H9 (cell line): Measurements from ENCODE around the gene ISLR2. TPM values are rescaled to one million over a fixed set of nuclear protein-coding genes. Genes with fewer than 3 reads are reported as not detected.

Source experiments
- DNase-seq: peaks from one replicate; pipeline ENCODE4 v3.0.0-alpha.2; 2017
- H2AFZ ChIP-seq: one replicate; pipeline ENCODE4 v1.6.1; 2013; ENCODE audit warnings: mild to moderate bottlenecking, low read length, control low read depth, moderate library complexity
- H2AK5ac ChIP-seq: 2 replicates; pipeline ENCODE4 v1.6.1; 2013; ENCODE audit warnings: low read length, control low read depth, mixed read lengths; ENCODE audit not compliant: insufficient read length
- H2BK120ac ChIP-seq: one replicate; pipeline ENCODE4 v1.6.1; 2013; ENCODE audit warnings: low read depth, mild to moderate bottlenecking, low read length, control low read depth, inconsistent platforms; ENCODE audit not compliant: poor library complexity, severe bottlenecking
- H2BK12ac ChIP-seq: 2 replicates; pipeline ENCODE4 v1.6.1; 2013; ENCODE audit warnings: low read length, control low read depth, mixed read lengths, low read depth; ENCODE audit not compliant: insufficient read length
- H2BK15ac ChIP-seq: 2 replicates; pipeline ENCODE4 v1.6.1; 2013; ENCODE audit warnings: low read depth, low read length, control low read depth
- H2BK20ac ChIP-seq: one replicate; pipeline ENCODE4 v1.6.1; 2013; ENCODE audit warnings: low read depth, mild to moderate bottlenecking, low read length, control low read depth, inconsistent platforms; ENCODE audit not compliant: poor library complexity, severe bottlenecking
- H2BK5ac ChIP-seq: 2 replicates; pipeline ENCODE4 v1.6.1; 2013; ENCODE audit warnings: low read length, control low read depth, mixed read lengths; ENCODE audit not compliant: insufficient read length
- H3K14ac ChIP-seq: 2 replicates; pipeline ENCODE4 v1.6.1; 2013; ENCODE audit warnings: low read length, control low read depth; ENCODE audit not compliant: insufficient read depth
- H3K18ac ChIP-seq: 2 replicates; pipeline ENCODE4 v1.6.1; 2013; ENCODE audit warnings: low read depth, mild to moderate bottlenecking, mixed read lengths, low read length, control low read depth; ENCODE audit not compliant: insufficient read length
- H3K23ac ChIP-seq: 2 replicates; pipeline ENCODE4 v1.6.1; 2013; ENCODE audit warnings: low read length, control low read depth, mixed read lengths, low read depth; ENCODE audit not compliant: insufficient read length
- H3K23me2 ChIP-seq: 2 replicates; pipeline ENCODE4 v1.6.1; 2013; ENCODE audit warnings: low read depth, mild to moderate bottlenecking, mixed read lengths, low read length, control low read depth; ENCODE audit not compliant: insufficient read length, poor library complexity, severe bottlenecking
- H3K27ac ChIP-seq: 2 replicates; pipeline ENCODE4 v1.5.1; 2013; ENCODE audit warnings: low read length, control low read depth, mixed read lengths, low read depth; ENCODE audit not compliant: insufficient read length
- H3K27me3 ChIP-seq: 2 replicates; pipeline ENCODE4 v1.6.1; 2013; ENCODE audit warnings: low read length, control low read depth, inconsistent platforms; ENCODE audit not compliant: insufficient read depth
- H3K4ac ChIP-seq: 2 replicates; pipeline ENCODE4 v1.6.1; 2013; ENCODE audit warnings: low read depth, mild to moderate bottlenecking, control low read depth, inconsistent platforms, low read length, moderate library complexity
- H3K4me1 ChIP-seq: 2 replicates; pipeline ENCODE4 v1.6.1; 2013; ENCODE audit warnings: low read length, control low read depth, inconsistent platforms; ENCODE audit not compliant: insufficient read depth
- H3K4me2 ChIP-seq: 2 replicates; pipeline ENCODE4 v1.6.1; 2013; ENCODE audit warnings: low read length, control low read depth, mixed read lengths; ENCODE audit not compliant: insufficient read length, insufficient read depth
- H3K56ac ChIP-seq: 2 replicates; pipeline ENCODE4 v1.6.1; 2013; ENCODE audit warnings: low read depth, mild to moderate bottlenecking, mixed read lengths, low read length, control low read depth; ENCODE audit not compliant: insufficient read length
- H3K79me1 ChIP-seq: 2 replicates; pipeline ENCODE4 v1.6.1; 2013; ENCODE audit warnings: low read depth, mild to moderate bottlenecking, moderate library complexity, low read length, control low read depth, inconsistent platforms; ENCODE audit not compliant: insufficient read depth, poor library complexity, severe bottlenecking
- H3K79me2 ChIP-seq: 2 replicates; pipeline ENCODE4 v1.6.1; 2013; ENCODE audit warnings: low read length, control low read depth, inconsistent platforms; ENCODE audit not compliant: insufficient read depth
- H3K9ac ChIP-seq: 2 replicates; pipeline ENCODE4 v1.6.1; 2013; ENCODE audit warnings: low read length, control low read depth, mixed read lengths; ENCODE audit not compliant: insufficient read length; ENCODE audit errors: extremely low read depth
- H3K9me3 ChIP-seq: one replicate; pipeline ENCODE4 v1.6.1; 2013; ENCODE audit warnings: low read depth, low read length, inconsistent platforms; ENCODE audit not compliant: control insufficient read depth
- H3T11ph ChIP-seq: one replicate; pipeline ENCODE4 v1.6.1; 2013; ENCODE audit warnings: mild to moderate bottlenecking, low read length, control low read depth, inconsistent platforms
- H4K20me1 ChIP-seq: one replicate; pipeline ENCODE4 v1.6.1; 2013; ENCODE audit not compliant: control insufficient read depth, insufficient read length, insufficient read depth
- H4K5ac ChIP-seq: 2 replicates; pipeline ENCODE4 v1.6.1; 2013; ENCODE audit warnings: low read depth, mild to moderate bottlenecking, mixed read lengths, low read length, control low read depth; ENCODE audit not compliant: insufficient read length
- H4K8ac ChIP-seq: replicated peaks from 2 replicates; pipeline ENCODE4 v1.6.1; 2013; ENCODE audit warnings: low read length, control low read depth, mixed read lengths, low read depth; ENCODE audit not compliant: insufficient read length
- H4K91ac ChIP-seq: 2 replicates; pipeline ENCODE4 v1.6.1; 2013; ENCODE audit warnings: low read depth, mild to moderate bottlenecking, moderate library complexity, mixed read lengths, low read length, control low read depth; ENCODE audit not compliant: insufficient read length
- H3K27ac Mint-ChIP-seq, 3 experiments: 2 replicates in 2 of 3; 3 replicates in 1 of 3; pipeline ENCODE4 v1.8.0; 2020 to 2021; ENCODE audit warnings: mixed read lengths in 3 of 3, mild to moderate bottlenecking in 1 of 3, moderate library complexity in 1 of 3
- H3K27me3 Mint-ChIP-seq: 2 replicates; pipeline ENCODE4 v1.8.0; 2021; ENCODE audit warnings: low read depth, mild to moderate bottlenecking, moderate library complexity, mixed read lengths
- H3K36me3 Mint-ChIP-seq, 3 experiments: 2 replicates in 2 of 3; 3 replicates in 1 of 3; pipeline ENCODE4 v1.8.0; 2020 to 2021; ENCODE audit warnings: low read depth in 3 of 3, mixed read lengths in 3 of 3; ENCODE audit not compliant: insufficient read depth in 1 of 3
- H3K4me1 Mint-ChIP-seq, 2 experiments: 2 replicates each; pipeline ENCODE4 v1.8.0; 2020; ENCODE audit warnings: mixed read lengths in 2 of 2
- H3K4me3 Mint-ChIP-seq, 2 experiments: 2 replicates in 1 of 2; 3 replicates in 1 of 2; pipeline ENCODE4 v1.8.0; 2020 to 2021; ENCODE audit warnings: mild to moderate bottlenecking in 2 of 2, mixed read lengths in 2 of 2, moderate library complexity in 1 of 2
- H3K9me3 Mint-ChIP-seq, 2 experiments: 2 replicates in 1 of 2; 3 replicates in 1 of 2; pipeline ENCODE4 v1.8.0; 2020; ENCODE audit warnings: mild to moderate bottlenecking in 2 of 2, mixed read lengths in 2 of 2, moderate library complexity in 1 of 2
- CTCF ChIP-seq: fragments of 200-600 bp; sonication (generic); conservative IDR thresholded peaks from 3 replicates; pipeline ENCODE4 v1.8.0; 2021; ENCODE audit warnings: antibody characterized with exemption, mild to moderate bottlenecking
- WGBS: extraction: QIAGEN DNeasy Blood & Tissue Kit; methylation state at CpG from one replicate; pipeline ENCODE4 v1.1.7; 2013; ENCODE audit warnings: missing lambda C conversion rate, low lambda C conversion rate, mixed read lengths; ENCODE audit not compliant: insufficient read length; ENCODE audit errors: extremely low coverage; 5-methylcytosine and 5-hydroxymethylcytosine counted together
- total RNA-seq: library from RNA; stranded (reverse); gene quantifications from 2 replicates; pipeline ENCODE4 v1.2.1, GENCODE V29; 2021

ISLR2 gene
- total RNA-seq, 1 experiment from 2014 or later, result 0.09 TPM

GRCh38 chr15:74174219-74174957, 44.0 kb downstream of the ISLR2 start:
- Histone ChIP-seq H3K14ac (no peak overlapping the region; the same call in 1 of the 2 replicates), H3K4me1 (peaks cover 3% of the 10 kb centered on the region; the same call in 1 of the 2 replicates), H3K27me3 (no peaks in the 10 kb centered on the region), H2BK5ac (no peak overlapping the region), H3K56ac (no peak overlapping the region), H3K18ac (no peak overlapping the region), H2AFZ (no peak overlapping the region), H2BK120ac (no peak overlapping the region), H3K79me1 (no peaks in the 10 kb centered on the region), H3K27ac (no peak overlapping the region), H4K91ac (no peak overlapping the region), H3T11ph (no peak overlapping the region), H3K4ac (no peak overlapping the region), H2BK20ac (no peak overlapping the region), H2BK12ac (no peak overlapping the region), H3K23me2 (no peaks in the 10 kb centered on the region), H3K79me2 (no peaks in the 10 kb centered on the region), H4K5ac (no peak overlapping the region), H3K9ac (no peak overlapping the region), H4K20me1 (no peaks in the 10 kb centered on the region), H2AK5ac (no peak overlapping the region), H3K4me2 (no peak overlapping the region), H2BK15ac (no peak overlapping the region), H4K8ac (no peak overlapping the region), H3K9me3 (no peaks in the 10 kb centered on the region), H3K23ac (no peak overlapping the region)
- H3K27ac Mint-ChIP-seq, result no peak overlapping the region
- no CpG with 5 or more reads among the region's 20 CpGs for WGBS
- no peak overlapping the region for H3K4me3 Mint-ChIP-seq
- no peaks in the 10 kb centered on the region for H3K36me3 Mint-ChIP-seq
- peak; percentile 35 for DNase-seq
- no peak for TF ChIP-seq CTCF
- peaks cover 22 to 54% of the 10 kb centered on the region in 2 experiments for H3K4me1 Mint-ChIP-seq
- H3K27me3 Mint-ChIP-seq, result peaks cover 29% of the 10 kb centered on the region
- H3K9me3 Mint-ChIP-seq, result no peaks in the 10 kb centered on the region; a peak in 1 of 5 replicates
